Left colon (tissue), 2 donors: ENCODE results near the gene ARMC9. TPM values are rescaled to one million over a fixed set of nuclear protein-coding genes. Genes with fewer than 3 reads are reported as not detected.

Source experiments
- ATAC-seq: fragments of 200-7000 bp; cut with Tn5 transposase; one replicate; pipeline ENCODE4 v1.9.1; 2020; ENCODE audit warnings: mild to moderate bottlenecking, moderate library complexity
- DNase-seq, 2 donors: peaks; one replicate each; pipeline ENCODE4 v3.0.0-alpha.2; 2020
- intact Hi-C, 2 donors: fragments of 100-400 bp; cut with DNase I in 1 of 2; cut with micrococcal nuclease in 1 of 2; formaldehyde crosslinking; loops; one replicate each; pipeline versions ENCODE4 v1.11.2 to v1.14.0; 2022; cut with DNase I, micrococcal nuclease
- long read RNA-seq: library from polyadenylated mRNA; unstranded; transcript quantifications from one replicate; pipeline ENCODE4 v2.0.0, GENCODE V29; 2021
- total RNA-seq, 2 donors: library from RNA; stranded (reverse); fragmentation: NEBNext Ultra II Directional; extraction: Animal tissue kit (Norgen Biotek cat#: 25700); gene quantifications; one replicate each; pipeline ENCODE4 v1.2.1, GENCODE V29; 2021
- donor health status: DM: no; HTN: no; CAD: no.
- donor health status: DM: yes; HTN: yes; CAD: no.

The ARMC9 gene, protein sequence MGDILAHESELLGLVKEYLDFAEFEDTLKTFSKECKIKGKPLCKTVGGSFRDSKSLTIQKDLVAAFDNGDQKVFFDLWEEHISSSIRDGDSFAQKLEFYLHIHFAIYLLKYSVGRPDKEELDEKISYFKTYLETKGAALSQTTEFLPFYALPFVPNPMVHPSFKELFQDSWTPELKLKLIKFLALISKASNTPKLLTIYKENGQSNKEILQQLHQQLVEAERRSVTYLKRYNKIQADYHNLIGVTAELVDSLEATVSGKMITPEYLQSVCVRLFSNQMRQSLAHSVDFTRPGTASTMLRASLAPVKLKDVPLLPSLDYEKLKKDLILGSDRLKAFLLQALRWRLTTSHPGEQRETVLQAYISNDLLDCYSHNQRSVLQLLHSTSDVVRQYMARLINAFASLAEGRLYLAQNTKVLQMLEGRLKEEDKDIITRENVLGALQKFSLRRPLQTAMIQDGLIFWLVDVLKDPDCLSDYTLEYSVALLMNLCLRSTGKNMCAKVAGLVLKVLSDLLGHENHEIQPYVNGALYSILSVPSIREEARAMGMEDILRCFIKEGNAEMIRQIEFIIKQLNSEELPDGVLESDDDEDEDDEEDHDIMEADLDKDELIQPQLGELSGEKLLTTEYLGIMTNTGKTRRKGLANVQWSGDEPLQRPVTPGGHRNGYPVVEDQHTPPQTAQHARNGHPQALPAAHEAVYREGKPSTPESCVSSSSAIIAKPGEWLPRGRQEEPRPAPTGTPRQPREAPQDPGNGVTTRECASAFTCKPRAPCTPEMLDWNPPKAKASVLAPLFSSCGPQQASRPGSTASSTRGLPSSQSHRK
- total RNA-seq: 10 to 100 TPM in 1 of 2 donors, 1 to 10 TPM in 1; 9.4 to 13.6 TPM
- long read RNA-seq, transcript ARMC9-201 (21 exons, 2,300 nt): major isoform, 7 of 27 reads
- long read RNA-seq, partial matches to known transcripts: 5 of 27 reads
- long read RNA-seq, other reads (novel, unspliced or antisense): 15 of 27 reads

DNA sequence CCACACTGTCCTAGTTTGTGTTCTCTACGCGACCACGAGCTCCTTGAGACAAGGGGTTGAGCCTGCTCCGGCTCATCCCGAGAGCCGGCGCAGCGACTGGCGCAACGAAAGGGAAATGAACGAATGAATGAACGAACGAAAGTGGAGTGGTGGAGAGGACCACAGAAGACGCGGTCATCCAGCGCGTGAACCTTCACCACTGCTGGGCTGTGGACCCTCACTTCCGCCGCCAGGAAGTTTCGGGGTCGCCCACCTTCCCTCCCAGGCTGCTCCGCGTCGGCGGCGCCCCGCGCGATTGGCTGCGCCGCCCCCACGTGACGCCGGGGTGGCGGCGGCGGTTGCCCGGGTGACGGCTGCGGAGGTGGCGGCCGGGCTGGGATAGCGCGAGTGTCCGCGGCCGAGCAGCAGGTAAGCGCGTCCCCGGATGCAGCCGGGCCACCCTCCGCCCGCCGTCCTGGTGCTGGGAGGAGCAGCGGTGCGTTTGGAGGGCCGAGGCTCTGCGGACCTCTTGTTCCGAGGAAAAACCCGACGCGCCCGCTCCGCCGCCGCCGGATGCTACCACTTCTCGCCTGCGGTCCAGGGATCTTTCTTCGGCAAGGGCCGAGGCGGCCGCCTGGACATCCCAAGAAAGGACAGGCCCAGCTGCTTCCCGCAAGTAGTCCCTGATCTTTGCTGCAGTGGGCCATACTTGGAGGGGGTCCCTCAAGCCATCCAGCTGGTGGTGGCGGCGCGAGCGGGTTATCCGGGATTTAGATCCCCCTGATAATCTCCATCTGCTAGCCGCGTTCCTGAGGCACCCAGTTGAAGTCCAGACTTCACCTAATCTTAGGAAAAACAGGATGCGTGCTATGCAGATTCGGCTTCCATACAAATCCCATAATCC lies at the start of gene ARMC9:
Gene ARMC9, plus strand, starts transcription at position 341 of the 883 bp plus-strand sequence. CDS start 7,608 bp downstream, outside the sequence.
- intact Hi-C loops: loop anchor here in 1 of 2 donors (10.0 kb wide), 1 partner anchor 94 kb away; no protein-coding TSS in a partner anchor
- ATAC-seq: peak; percentile 99
- DNase-seq: peak; percentile 61 to 82

DNA sequence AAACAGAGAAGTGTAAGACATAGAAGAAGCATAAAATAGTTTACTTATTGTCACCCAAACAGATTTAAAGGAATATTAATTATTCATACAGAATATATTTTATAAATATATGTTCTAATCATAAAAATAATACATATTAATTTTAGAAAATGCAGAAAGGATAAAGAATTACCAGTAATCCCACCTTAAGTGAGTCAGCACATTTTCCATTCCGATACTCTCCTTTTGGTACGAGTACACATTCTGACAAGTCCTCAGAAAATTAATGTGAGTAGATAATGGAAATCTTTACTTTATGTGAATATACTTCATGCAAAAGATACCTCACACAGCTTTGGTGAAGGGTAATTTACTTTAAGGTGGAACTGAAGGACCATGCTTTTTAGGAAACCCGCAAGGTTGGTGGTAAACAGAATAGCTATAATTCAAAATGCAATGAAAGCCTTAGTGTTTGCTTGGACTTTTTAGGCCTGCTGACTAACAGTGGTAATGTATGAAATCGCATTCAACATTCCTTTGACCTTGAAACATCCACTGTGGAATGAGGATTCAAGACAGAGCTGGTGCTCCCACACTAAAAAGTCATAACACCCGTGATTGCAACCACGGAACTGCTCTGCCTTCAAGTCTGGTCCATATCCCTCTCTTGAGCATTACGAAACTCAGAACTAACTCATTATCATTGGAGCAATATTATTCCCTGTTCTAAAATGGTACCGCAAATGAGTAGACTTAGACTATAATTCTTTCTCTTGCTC lies 45.5 kb upstream of the ARMC9 start:
- intact Hi-C loops: no loop called here
- DNase-seq: no peak
- ATAC-seq: no peak

DNA sequence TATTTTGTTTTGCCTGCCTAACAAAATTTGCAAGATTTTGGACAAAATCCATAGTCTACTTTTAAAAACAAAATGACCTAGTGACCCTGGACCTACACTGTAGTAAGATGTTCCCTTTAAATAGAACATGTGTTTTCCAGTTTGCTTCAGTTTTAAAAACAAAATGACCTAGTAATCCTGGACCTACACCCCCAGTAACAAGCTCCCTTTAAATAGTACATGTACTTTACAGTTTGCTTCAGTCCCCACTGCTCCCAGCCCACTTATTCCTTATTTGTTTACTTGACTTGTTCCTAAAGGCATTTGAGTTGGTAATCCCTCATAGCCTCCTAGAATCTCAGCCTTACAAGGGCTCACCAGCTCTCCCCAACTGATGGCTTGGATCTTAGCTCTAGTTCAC lies 39.1 kb upstream of the ARMC9 start:
- ATAC-seq (no peak), DNase-seq (no peak)
- intact Hi-C loops: no loop called here

DNA sequence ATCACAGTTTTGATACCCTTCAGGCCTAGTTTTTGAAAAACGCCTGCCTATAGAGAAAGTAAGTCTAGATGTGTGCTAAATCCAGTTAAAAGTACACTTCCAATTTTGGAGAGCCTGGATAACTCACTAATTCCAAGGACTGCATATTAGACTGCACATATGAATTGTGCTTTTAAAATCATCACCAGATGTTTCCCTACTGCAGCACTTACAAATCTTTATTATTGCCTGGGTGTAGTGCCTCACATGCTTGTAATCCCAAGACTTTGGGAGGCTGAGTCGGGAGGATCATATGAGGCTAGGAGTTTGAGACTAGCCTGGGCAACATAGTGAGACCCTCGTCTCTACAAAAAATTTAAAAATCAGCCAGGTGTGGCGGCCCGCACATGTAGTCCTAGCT lies 37.7 kb upstream of the ARMC9 start:
- intact Hi-C loops: no loop called here
- DNase-seq (no peak), ATAC-seq (no peak)

DNA sequence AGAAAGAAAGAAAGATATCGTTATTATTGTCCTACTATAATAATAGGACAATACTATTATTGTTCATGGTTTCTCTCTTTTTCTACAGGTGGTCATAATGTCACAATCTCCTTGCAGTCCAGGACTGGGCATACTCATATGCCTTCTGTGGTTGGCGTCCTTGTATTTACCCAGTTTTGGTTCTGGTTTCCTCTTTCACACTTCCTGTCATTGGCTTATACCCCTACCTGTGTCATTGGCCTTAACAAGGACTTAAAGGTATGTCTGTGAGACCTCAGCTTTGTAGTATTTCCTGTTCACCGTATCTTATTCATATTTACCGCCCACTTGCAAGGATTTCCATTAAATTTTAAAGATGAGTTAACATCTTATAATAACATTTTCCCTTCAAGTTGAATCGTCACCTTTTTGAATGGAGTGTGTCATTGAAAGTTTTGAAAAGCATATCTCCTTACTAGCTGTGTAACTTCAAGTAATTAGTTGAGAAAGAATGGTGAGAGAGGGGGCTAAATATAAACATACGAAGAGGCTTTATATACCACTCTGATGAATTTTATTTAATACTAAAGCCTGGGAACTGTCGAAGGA lies 37.1 kb upstream of the ARMC9 start:
- DNase-seq (no peak), ATAC-seq (no peak)
- intact Hi-C loops: no loop called here

DNA sequence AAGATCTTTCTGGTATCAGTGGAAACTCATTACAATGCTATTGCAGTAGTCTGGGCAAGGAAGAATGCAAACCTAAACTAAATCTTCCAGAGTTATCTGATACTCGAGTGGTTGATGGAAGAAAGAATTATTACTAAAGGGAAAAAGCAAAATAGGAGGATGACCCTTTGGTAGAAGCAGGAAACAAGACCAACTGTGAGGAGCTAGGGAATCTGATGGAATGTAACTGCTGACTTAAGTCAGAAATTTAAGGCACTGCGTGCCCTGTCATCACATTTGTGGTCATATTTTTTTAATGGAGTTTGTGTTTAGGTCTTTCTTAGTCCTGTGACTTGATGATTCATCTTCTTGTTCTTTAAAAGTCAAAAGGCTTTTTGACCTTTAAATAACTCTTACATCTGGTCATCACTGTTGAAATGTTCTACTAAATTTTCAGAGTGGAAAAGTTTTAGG lies 36.5 kb upstream of the ARMC9 start:
- ATAC-seq (no peak), DNase-seq (no peak)
- intact Hi-C loops: no loop called here

DNA sequence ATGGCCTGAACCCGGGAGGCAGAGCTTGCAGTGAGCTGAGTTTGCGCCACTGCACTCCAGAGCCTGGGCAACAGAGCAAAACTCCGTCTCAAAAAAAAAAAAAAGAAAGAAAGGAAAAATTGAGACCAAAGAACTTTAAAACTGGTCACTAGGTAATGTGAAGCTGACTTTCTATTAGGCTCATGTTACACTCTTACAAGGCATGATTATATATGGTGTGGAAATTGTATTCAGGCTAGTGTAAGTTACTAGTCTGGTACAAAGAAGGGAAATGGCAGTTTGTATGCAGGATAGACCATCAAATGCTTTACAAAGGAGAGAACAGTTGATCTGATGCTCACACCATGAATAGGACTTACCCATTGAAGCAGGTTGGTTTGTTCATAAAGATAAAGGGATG lies 35.4 kb upstream of the ARMC9 start:
- no peak for DNase-seq
- intact Hi-C loops: no loop called here
- no peak for ATAC-seq

DNA sequence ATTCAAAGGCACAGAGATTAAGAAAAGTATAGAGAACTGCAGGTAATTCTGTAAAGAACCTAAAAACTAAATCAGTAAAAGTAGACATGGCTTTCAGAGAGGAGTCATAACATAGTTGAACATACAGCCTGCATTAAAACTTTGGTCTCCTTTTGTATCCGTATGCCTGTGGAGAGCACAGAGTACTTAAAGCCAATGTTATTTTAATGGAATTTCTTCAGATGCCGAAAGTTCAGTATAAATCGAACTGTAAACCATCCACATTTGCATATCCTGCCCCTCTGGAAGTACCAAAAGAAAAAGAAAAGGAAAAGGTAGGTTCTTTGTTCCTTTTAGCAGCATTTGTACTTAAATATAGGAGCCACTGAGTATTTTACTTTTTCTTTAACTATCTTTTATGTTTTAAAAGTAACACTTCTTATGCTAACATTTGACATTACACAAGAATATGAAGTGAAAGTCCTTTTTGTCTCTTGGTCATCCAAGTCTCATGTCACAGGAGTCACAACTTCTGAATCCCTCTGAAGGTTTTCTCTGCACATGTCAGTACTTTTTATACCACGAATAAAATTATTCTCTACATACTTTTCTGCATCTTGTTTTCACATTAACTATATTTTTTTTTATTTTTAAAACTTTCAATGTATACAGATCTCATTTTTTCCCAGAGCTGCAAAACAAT lies 34.9 kb upstream of the ARMC9 start:
- ATAC-seq (no peak), DNase-seq (no peak)
- intact Hi-C loops: no loop called here

DNA sequence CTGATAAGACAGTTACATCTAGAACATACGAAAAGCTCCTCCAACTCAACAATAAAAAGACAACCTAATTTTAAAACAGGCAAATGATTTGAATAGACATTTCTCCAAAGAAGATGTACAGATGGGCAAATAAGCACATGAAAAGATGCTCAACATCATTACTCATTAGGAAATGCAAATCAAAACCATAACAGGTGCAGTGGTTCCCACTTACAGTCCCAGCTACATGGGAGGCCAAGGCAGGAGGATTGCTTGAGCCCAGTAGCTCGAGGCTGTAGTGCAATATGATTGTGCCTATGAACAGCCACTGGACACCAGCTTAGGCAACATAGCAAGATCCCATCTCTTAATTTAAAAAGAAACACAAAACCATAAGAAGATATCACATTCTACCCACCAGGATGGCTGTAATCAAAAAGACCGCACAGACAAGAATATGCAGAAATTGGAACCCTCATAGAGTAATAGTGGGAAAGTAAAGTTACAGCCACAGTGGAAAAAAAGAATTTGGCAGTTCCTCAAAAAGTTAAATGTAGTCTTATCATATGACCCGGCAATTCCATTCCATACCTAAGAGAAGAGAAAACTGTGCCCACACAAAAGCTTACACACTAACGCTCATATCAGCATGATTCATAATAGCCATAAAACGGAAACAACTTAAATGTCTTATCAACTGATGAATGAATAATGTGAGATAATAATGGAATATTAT lies 30.5 kb upstream of the ARMC9 start:
- DNase-seq (no peak), ATAC-seq (no peak)
- intact Hi-C loops: no loop called here

DNA sequence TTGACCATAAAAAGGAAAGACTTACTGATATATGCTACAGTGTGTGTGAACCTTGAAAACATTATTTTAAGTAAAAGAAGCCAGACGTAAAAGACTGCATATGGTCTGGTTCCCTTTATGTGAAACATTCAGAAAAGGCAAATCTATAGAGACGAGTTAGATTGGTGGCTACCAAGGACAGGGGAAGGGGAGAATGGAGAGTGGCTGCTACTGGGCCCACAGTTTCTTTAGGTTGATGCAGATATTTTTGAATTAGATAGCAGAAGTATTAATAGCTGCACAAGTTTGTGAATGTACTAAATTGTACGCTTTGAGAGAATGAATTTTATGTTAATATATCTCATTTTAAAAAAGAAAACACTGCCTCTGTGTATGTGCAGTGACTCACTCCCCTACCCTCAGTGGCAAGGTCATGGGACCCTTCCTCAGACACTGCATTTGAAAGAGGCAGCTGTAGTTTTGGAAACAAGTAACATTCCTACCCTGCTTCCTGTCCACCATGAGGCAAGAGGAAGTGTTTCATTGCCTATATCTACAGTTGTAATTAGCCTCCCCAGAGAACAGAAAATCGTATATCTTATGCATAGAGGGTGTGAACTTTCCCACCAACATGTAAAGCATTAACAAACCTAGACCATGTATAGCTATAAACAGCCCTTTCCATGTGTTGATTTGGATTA lies 29.8 kb upstream of the ARMC9 start:
- DNase-seq (no peak), ATAC-seq (peak; percentile 46)
- intact Hi-C loops: no loop called here

DNA sequence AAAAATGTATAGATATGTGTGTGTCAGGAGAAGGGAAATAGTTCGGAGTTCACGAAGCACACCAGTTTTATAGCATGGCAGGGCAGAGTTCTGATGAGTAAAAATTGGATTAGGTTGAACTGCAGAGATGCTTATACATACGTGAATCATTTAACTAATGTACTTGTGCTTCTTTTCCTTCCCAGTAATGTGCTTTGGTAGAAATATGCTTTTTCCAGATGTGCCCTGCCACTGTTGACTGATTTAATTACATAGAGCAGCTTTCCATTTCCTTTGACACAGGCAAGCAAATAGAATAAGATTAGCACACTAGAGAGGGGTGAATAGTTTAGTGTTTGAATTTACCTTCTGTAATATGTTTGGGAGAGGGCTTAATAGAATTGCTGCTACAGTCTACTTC lies 28.9 kb upstream of the ARMC9 start:
- no peak for ATAC-seq
- DNase-seq: no peak
- intact Hi-C loops: no loop called here

DNA sequence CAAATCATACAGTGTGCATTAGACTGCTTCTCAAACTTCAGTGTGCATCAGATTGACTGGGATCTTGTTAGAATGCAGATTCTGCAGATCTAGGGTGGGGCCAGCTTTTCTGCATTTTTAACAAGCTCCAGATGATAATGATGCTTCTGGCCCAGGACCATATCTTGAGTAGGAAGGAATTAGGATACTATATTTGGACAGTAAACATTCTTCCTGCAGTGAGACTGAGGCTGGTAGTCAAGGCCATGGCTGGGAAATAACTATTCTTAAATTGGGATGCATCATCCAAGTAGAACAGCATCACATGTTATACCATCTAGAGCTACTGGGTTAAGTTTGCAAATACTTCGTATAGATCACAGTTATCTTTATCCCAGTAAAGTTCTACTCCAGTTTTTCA lies 28.4 kb upstream of the ARMC9 start:
- intact Hi-C loops: no loop called here
- ATAC-seq (no peak), DNase-seq (no peak)

DNA sequence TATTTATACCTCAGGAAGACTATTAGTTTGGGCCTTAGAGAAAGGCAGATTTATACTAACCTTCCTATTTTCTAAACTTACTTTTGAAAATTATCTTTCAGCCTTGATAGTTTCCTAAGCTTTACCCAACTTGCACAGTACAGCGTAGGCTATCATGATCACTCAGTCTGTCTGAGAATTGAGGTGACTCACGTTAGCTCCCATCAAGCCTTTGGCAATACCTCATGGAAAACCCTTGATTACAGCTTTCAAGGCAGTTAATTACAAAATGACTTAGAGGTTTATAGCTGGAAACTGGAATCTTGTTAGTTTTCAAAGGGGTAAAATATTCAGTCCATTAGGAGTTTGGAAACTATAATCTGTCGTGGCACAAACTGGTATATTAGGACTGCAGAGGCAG lies 26.4 kb upstream of the ARMC9 start:
- ATAC-seq: no peak
- intact Hi-C loops: no loop called here
- no peak for DNase-seq

DNA sequence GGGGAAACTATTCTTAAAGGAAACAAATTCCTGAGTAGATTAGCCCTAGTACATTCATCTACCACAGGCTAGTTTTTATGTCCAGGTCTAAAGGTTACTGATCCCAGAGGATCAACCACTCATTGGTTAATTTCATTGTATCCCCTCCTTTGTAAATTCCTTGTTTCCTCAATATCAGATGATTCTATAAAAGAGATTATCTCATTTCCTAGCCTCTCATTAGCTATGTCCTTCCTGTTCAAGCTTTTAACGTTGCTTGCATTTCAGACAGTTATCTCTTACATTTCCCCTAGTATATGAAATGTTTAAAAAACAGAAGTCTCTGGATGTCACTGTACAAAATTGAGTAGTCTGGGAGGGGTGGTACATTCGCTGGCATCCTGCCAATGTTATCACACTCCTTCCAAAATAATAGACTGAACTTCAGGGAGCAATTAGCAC lies 24.2 kb upstream of the ARMC9 start:
- no peak for DNase-seq
- ATAC-seq: no peak
- intact Hi-C loops: no loop called here

DNA sequence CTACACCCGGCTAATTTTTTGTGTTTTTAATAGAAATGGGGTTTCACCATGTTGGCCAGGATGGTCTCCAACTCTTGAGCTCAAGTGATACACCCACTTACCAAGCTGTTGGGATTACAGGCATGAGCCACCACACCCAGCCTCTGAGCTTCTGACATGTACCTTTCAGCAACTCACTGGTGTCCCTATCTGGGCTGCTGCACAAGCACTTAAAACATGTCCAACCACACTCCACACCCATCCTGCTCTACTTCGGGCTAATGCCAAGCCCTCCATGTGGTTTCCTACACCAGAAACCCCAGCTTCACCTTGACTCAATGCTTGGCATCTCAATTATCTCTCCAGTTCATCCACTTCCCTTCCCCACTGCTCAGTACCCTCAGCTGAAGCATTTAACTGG lies 22.4 kb upstream of the ARMC9 start:
- ATAC-seq: no peak
- intact Hi-C loops: no loop called here
- DNase-seq: no peak
